DMS53 (cell line): ENCODE measurements around the gene LCE2D.

Experiments
- DNase-seq: peaks from one replicate; lab custom pipeline; 2025; lab: John Stamatoyannopoulos, UW

Gene LCE2D

GRCh38 chr1:152697701-152698600 lies 34.8 kb downstream of the LCE2D start, which contains the start of gene LCE2A:
Gene LCE2A (plus strand): TSS chr1:152698345. CDS start chr1:152698902, 557 bp downstream.
- DNase-seq = no peak

- no peak for DNase-seq
These were observed 36.6 kb downstream of the LCE2D start for GRCh38 chr1:152699746-152700145.

GRCh38 chr1:152707860-152708259 lies 44.7 kb downstream of the LCE2D start, which contains the start of gene LCE4A:
Gene LCE4A (plus strand): TSS chr1:152708160. CDS start chr1:152709076, 916 bp downstream.
- DNase-seq = no peak
